CD4-positive, alpha-beta T cell treated with Interferon gamma for 1 hour (primary cell): ENCODE data around the gene SLCO1A2.

Experiments
- DNase-seq: peaks from one replicate; pipeline ENCODE4 v3.0.0-alpha.2; 2020

SLCO1A2 gene

GRCh38 chr12:21328578-21328977 lies 6.1 kb downstream of the SLCO1A2 start:
- no peak for DNase-seq

- DNase-seq: no peak
Observed at GRCh38 chr12:21324551-21324950, 10.2 kb downstream of the SLCO1A2 start.

- no peak for DNase-seq
Observed at GRCh38 chr12:21323736-21324135, 11.0 kb downstream of the SLCO1A2 start.

- no peak for DNase-seq
Observed at GRCh38 chr12:21308785-21309184, 25.9 kb downstream of the SLCO1A2 start.

GRCh38 chr12:21305661-21306060 lies 29.1 kb downstream of the SLCO1A2 start:
- no peak for DNase-seq

- no peak for DNase-seq
Observed at GRCh38 chr12:21300632-21301031, 34.1 kb downstream of the SLCO1A2 start.

GRCh38 chr12:21296751-21297406 lies 37.8 kb downstream of the SLCO1A2 start:
- no peak for DNase-seq

GRCh38 chr12:21296348-21296747 lies 38.4 kb downstream of the SLCO1A2 start:
- DNase-seq: no peak

GRCh38 chr12:21294176-21294575 lies 40.5 kb downstream of the SLCO1A2 start:
- DNase-seq: no peak

GRCh38 chr12:21292111-21292510 lies 42.6 kb downstream of the SLCO1A2 start:
- no peak for DNase-seq

GRCh38 chr12:21289698-21290097 lies 45.0 kb downstream of the SLCO1A2 start:
- DNase-seq: no peak

- DNase-seq: no peak
Observed at GRCh38 chr12:21276826-21277225, 57.9 kb downstream of the SLCO1A2 start.

GRCh38 chr12:21265932-21266331 lies 68.8 kb downstream of the SLCO1A2 start:
- DNase-seq: no peak

GRCh38 chr12:21264232-21264631 lies 70.5 kb downstream of the SLCO1A2 start:
- no peak for DNase-seq

GRCh38 chr12:21257172-21257571 lies 77.5 kb downstream of the SLCO1A2 start:
- DNase-seq: no peak

GRCh38 chr12:21252070-21252469 lies 82.6 kb downstream of the SLCO1A2 start:
- no peak for DNase-seq

- no peak for DNase-seq
Observed at GRCh38 chr12:21248679-21249078, 86.0 kb downstream of the SLCO1A2 start.

GRCh38 chr12:21239866-21240265 lies 94.9 kb downstream of the SLCO1A2 start:
- no peak for DNase-seq

- no peak for DNase-seq
Observed at GRCh38 chr12:21234395-21234794, 100.3 kb downstream of the SLCO1A2 start.

GRCh38 chr12:21223930-21224329 lies 110.8 kb downstream of the SLCO1A2 start:
- no peak for DNase-seq

- DNase-seq: no peak
Observed at GRCh38 chr12:21221778-21222177, 112.9 kb downstream of the SLCO1A2 start.

GRCh38 chr12:21221072-21221471 lies 113.6 kb downstream of the SLCO1A2 start:
- no peak for DNase-seq

- no peak for DNase-seq
Observed at GRCh38 chr12:21220266-21220665, 114.5 kb downstream of the SLCO1A2 start.

GRCh38 chr12:21219206-21219605 lies 115.5 kb downstream of the SLCO1A2 start:
- no peak for DNase-seq
